ENCODE results near the gene MAGI2.

The MAGI2 gene

GRCh38 chr7:79357101-79357500, 96.4 kb downstream of the MAGI2 start:
- TF ChIP-seq, protein P1, sequence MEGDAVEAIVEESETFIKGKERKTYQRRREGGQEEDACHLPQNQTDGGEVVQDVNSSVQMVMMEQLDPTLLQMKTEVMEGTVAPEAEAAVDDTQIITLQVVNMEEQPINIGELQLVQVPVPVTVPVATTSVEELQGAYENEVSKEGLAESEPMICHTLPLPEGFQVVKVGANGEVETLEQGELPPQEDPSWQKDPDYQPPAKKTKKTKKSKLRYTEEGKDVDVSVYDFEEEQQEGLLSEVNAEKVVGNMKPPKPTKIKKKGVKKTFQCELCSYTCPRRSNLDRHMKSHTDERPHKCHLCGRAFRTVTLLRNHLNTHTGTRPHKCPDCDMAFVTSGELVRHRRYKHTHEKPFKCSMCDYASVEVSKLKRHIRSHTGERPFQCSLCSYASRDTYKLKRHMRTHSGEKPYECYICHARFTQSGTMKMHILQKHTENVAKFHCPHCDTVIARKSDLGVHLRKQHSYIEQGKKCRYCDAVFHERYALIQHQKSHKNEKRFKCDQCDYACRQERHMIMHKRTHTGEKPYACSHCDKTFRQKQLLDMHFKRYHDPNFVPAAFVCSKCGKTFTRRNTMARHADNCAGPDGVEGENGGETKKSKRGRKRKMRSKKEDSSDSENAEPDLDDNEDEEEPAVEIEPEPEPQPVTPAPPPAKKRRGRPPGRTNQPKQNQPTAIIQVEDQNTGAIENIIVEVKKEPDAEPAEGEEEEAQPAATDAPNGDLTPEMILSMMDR (IDR thresholded peaks at IDR 0.05; ENCODE audit: low read depth, low read length) = no peak
- no peak overlapping the region for H3K4me3 ChIP-seq (ENCODE audit: low read depth, low read length)

GRCh38 chr7:79353720-79354468, 99.6 kb downstream of the MAGI2 start:
- TF ChIP-seq, protein P1 (IDR thresholded peaks at IDR 0.05; ENCODE audit: low read depth, low read length) = no peak
- no peak overlapping the region for H3K4me3 ChIP-seq (ENCODE audit: low read depth, low read length)

- TF ChIP-seq, protein P1 (IDR thresholded peaks at IDR 0.05; ENCODE audit: low read depth, low read length) = no peak
Measured at GRCh38 chr7:79352323-79352722, 101.1 kb downstream of the MAGI2 start.

GRCh38 chr7:79347351-79347750, 106.1 kb downstream of the MAGI2 start:
- H3K4me3 ChIP-seq (ENCODE audit: low read depth, low read length) = no peak overlapping the region
- TF ChIP-seq, protein P1 (IDR thresholded peaks at IDR 0.05; ENCODE audit: low read depth, low read length) = no peak

More at GRCh38 chr7:79352323-79352722, 101.1 kb downstream of the MAGI2 start:
- H3K4me3 ChIP-seq (ENCODE audit: low read depth, low read length) = no peak overlapping the region

- no peak overlapping the region for H3K4me3 ChIP-seq (ENCODE audit: low read depth, low read length)
- TF ChIP-seq, protein P1 (IDR thresholded peaks at IDR 0.05; ENCODE audit: low read depth, low read length) = no peak
Measured at GRCh38 chr7:79341902-79342301, 111.6 kb downstream of the MAGI2 start.

GRCh38 chr7:79340212-79340611, 113.3 kb downstream of the MAGI2 start:
- no peak overlapping the region for H3K4me3 ChIP-seq (ENCODE audit: low read depth, low read length)
- TF ChIP-seq, protein P1 (IDR thresholded peaks at IDR 0.05; ENCODE audit: low read depth, low read length) = no peak

- TF ChIP-seq, protein P1 (IDR thresholded peaks at IDR 0.05; ENCODE audit: low read depth, low read length) = no peak
- H3K4me3 ChIP-seq (ENCODE audit: low read depth, low read length) = no peak overlapping the region
Measured at GRCh38 chr7:79339208-79339925, 114.1 kb downstream of the MAGI2 start.
